H1 (cell line): Measurements from ENCODE around the gene CHSY1. TPM values are rescaled to one million over a fixed set of nuclear protein-coding genes. Genes with fewer than 3 reads are reported as not detected.

Experiments used
- CTCF ChIA-PET: fragments of 300-600 bp; sonication (Branson Sonifier 250); formaldehyde crosslinking; loops from one replicate; lab custom pipeline; 2021; ENCODE audit not compliant: partially characterized antibody; lab: Charles Lee
- POLR2A ChIA-PET: fragments of 300-600 bp; sonication (Branson Sonifier 250); formaldehyde crosslinking; loops from one replicate; lab custom pipeline; 2021; ENCODE audit warnings: inconsistent platforms; ENCODE audit not compliant: partially characterized antibody; lab: Charles Lee
- DNase-seq, 2 experiments: peaks; one replicate each; pipeline versions ENCODE4 v3.0.0 to v3.0.0-alpha.2; 2010 to 2022; ENCODE audit warnings: low spot score in 2 of 2, low read depth in 1 of 2, mixed read lengths in 1 of 2
- FAIRE-seq: peaks from 2 replicates; lab custom pipeline; 2011; peaks lifted over from hg19 to GRCh38; lab: Jason Lieb, UNC
- H2AFZ ChIP-seq: 2 replicates; pipeline ENCODE4 v1.8.1; 2012; ENCODE audit warnings: low read length, inconsistent platforms
- H2AK5ac ChIP-seq: 2 replicates; pipeline ENCODE4 v1.6.1; 2013; ENCODE audit warnings: low read depth, low read length
- H2BK120ac ChIP-seq: replicated peaks from 2 replicates; pipeline ENCODE3; 2013; ENCODE audit warnings: low read depth, low read length, inconsistent platforms
- H2BK12ac ChIP-seq: 2 replicates; pipeline ENCODE4 v1.6.1; 2013; ENCODE audit warnings: low read depth, low read length
- H2BK15ac ChIP-seq: 2 replicates; pipeline ENCODE4 v1.6.1; 2013; ENCODE audit warnings: low read length
- H2BK20ac ChIP-seq: 2 replicates; pipeline ENCODE4 v1.6.1; 2013; ENCODE audit warnings: low read length
- H2BK5ac ChIP-seq: 2 replicates; pipeline ENCODE4 v1.6.1; 2013; ENCODE audit warnings: low read depth, low read length
- H3K14ac ChIP-seq: 2 replicates; pipeline ENCODE4 v1.6.1; 2013; ENCODE audit warnings: inconsistent platforms; ENCODE audit not compliant: insufficient read length
- H3K18ac ChIP-seq: 2 replicates; pipeline ENCODE4 v1.6.1; 2013; ENCODE audit warnings: low read length; ENCODE audit errors: extremely low read depth
- H3K23ac ChIP-seq: 2 replicates; pipeline ENCODE4 v1.6.1; 2013; ENCODE audit warnings: inconsistent platforms; ENCODE audit not compliant: insufficient read length
- H3K23me2 ChIP-seq: 2 replicates; pipeline ENCODE4 v1.6.1; 2013; ENCODE audit warnings: low read depth, low read length
- H3K27ac ChIP-seq: 2 replicates; pipeline ENCODE4 v1.6.1; 2011; ENCODE audit warnings: low read depth, low read length, inconsistent platforms
- H3K27me3 ChIP-seq, 4 experiments: replicated peaks in 1 of 4; 1 replicate in 1 of 4; 2 replicates in 3 of 4; pipeline versions ENCODE4 v1.6.1 to v1.8.1; 2011 to 2013; ENCODE audit warnings: low read length in 3 of 4, mild to moderate bottlenecking in 3 of 4, inconsistent platforms in 2 of 4, mixed read lengths in 2 of 4, moderate library complexity in 1 of 4; ENCODE audit not compliant: control insufficient read depth in 3 of 4, insufficient read depth in 3 of 4; ENCODE audit errors: extremely low read depth in 1 of 4
- H3K36me3 ChIP-seq, 4 experiments: 2 replicates each; pipeline versions ENCODE4 v1.6.1 to v1.8.1; 2011 to 2013; ENCODE audit warnings: mild to moderate bottlenecking in 4 of 4, low read length in 3 of 4, moderate library complexity in 2 of 4, control low read depth in 1 of 4, inconsistent platforms in 1 of 4; ENCODE audit not compliant: insufficient read depth in 4 of 4, control insufficient read depth in 2 of 4
- H3K4ac ChIP-seq: replicated peaks from 2 replicates; pipeline ENCODE3; 2013; ENCODE audit warnings: low read length, low read depth, mixed read lengths, inconsistent platforms; ENCODE audit not compliant: insufficient read length
- H3K4me1 ChIP-seq, 4 experiments: replicated peaks in 1 of 4; 1 replicate in 1 of 4; 2 replicates in 3 of 4; pipeline versions ENCODE4 v1.6.1 to v1.8.1; 2011 to 2013; ENCODE audit warnings: low read length in 3 of 4, inconsistent platforms in 2 of 4, mixed read lengths in 1 of 4; ENCODE audit not compliant: insufficient read depth in 4 of 4, control insufficient read depth in 3 of 4
- H3K4me2 ChIP-seq, 2 experiments: 2 replicates each; pipeline versions ENCODE4 v1.6.1 to v1.8.1; 2011 to 2013; ENCODE audit warnings: low read depth in 2 of 2, low read length in 2 of 2, control low read depth in 1 of 2, inconsistent platforms in 1 of 2, mild to moderate bottlenecking in 1 of 2; ENCODE audit not compliant: insufficient read depth in 1 of 2
- H3K4me3 ChIP-seq, 4 experiments: fragments of 200-600, 300-600 bp in 1 of 4; sonication (generic), shearing (Covaris generic), sonication (Bioruptor Twin) in 1 of 4; 2 replicates each; pipeline versions ENCODE4 v1.5.1 to v1.8.1; 2011 to 2016; ENCODE audit warnings: low read length in 4 of 4, low read depth in 3 of 4, control low read depth in 2 of 4, inconsistent platforms in 2 of 4, mild to moderate bottlenecking in 2 of 4, mixed read lengths in 1 of 4, moderate library complexity in 1 of 4; ENCODE audit not compliant: insufficient read depth in 2 of 4; ENCODE audit errors: extremely low read depth in 1 of 4
- H3K56ac ChIP-seq: replicated peaks from 2 replicates; pipeline ENCODE3; 2013; ENCODE audit warnings: low read depth, mild to moderate bottlenecking, mixed read lengths, low read length, inconsistent platforms; ENCODE audit not compliant: insufficient read length
- H3K79me1 ChIP-seq: 2 replicates; pipeline ENCODE4 v1.6.1; 2013; ENCODE audit warnings: low read depth, low read length, control low read depth
- H3K79me2 ChIP-seq, 2 experiments: 2 replicates each; pipeline versions ENCODE4 v1.6.1 to v1.8.1; 2012 to 2013; ENCODE audit warnings: low read length in 2 of 2, mild to moderate bottlenecking in 2 of 2, inconsistent platforms in 1 of 2; ENCODE audit not compliant: insufficient read depth in 2 of 2, control insufficient read depth in 1 of 2
- H3K9ac ChIP-seq, 4 experiments: replicated peaks in 1 of 4; 1 replicate in 1 of 4; 2 replicates in 3 of 4; pipeline versions ENCODE4 v1.6.1 to v1.8.1; 2011 to 2013; ENCODE audit warnings: low read depth in 3 of 4, low read length in 3 of 4, control low read depth in 2 of 4, mild to moderate bottlenecking in 2 of 4, moderate library complexity in 2 of 4, inconsistent platforms in 1 of 4; ENCODE audit errors: extremely low read depth in 1 of 4
- H3K9me3 ChIP-seq, 2 experiments: 2 replicates each; pipeline versions ENCODE4 v1.6.1 to v1.8.1; 2012 to 2013; ENCODE audit warnings: mild to moderate bottlenecking in 2 of 2, moderate library complexity in 2 of 2, control low read depth in 1 of 2, inconsistent platforms in 1 of 2, low read depth in 1 of 2, low read length in 1 of 2, mixed read lengths in 1 of 2; ENCODE audit not compliant: insufficient read depth in 2 of 2
- H4K20me1 ChIP-seq, 2 experiments: replicated peaks in 1 of 2; 2 replicates each; pipeline versions ENCODE3 to v1.8.1; 2011 to 2013; ENCODE audit warnings: inconsistent platforms in 2 of 2, low read length in 2 of 2, mild to moderate bottlenecking in 1 of 2; ENCODE audit not compliant: insufficient read depth in 2 of 2, control insufficient read depth in 1 of 2
- H4K5ac ChIP-seq: 2 replicates; pipeline ENCODE4 v1.6.1; 2013; ENCODE audit warnings: low read length, low read depth, mixed read lengths, inconsistent platforms; ENCODE audit not compliant: insufficient read length
- H4K8ac ChIP-seq: 2 replicates; pipeline ENCODE4 v1.8.0; 2013; ENCODE audit warnings: mild to moderate bottlenecking, moderate library complexity, low read length, inconsistent platforms; ENCODE audit not compliant: insufficient read depth; ENCODE audit errors: extremely low read depth
- H4K91ac ChIP-seq: replicated peaks from 2 replicates; pipeline ENCODE3; 2013; ENCODE audit warnings: low read length, mixed read lengths, inconsistent platforms; ENCODE audit not compliant: insufficient read length
- ASH2L ChIP-seq: fragments of 200-600, 300-600 bp; sonication (generic); IDR thresholded peaks from one replicate; pipeline ENCODE4 v1.7.1; 2017; ENCODE audit warnings: low read length
- E2F6 ChIP-seq: IDR thresholded peaks from 2 replicates; pipeline ENCODE4 v1.6.1; 2012; ENCODE audit warnings: inconsistent platforms
- EGR1 ChIP-seq: IDR thresholded peaks from 2 replicates; pipeline ENCODE4 v1.6.1; 2011; ENCODE audit warnings: low read depth, low read length, borderline replicate concordance
- EP300 ChIP-seq, 2 experiments: IDR thresholded peaks; 1 replicate in 1 of 2; 2 replicates in 1 of 2; pipeline ENCODE4 v1.6.1; 2011 to 2012; ENCODE audit warnings: low read depth in 2 of 2, low read length in 2 of 2, mild to moderate bottlenecking in 2 of 2, borderline replicate concordance in 1 of 2, inconsistent platforms in 1 of 2, moderate library complexity in 1 of 2
- KDM4A ChIP-seq: IDR thresholded peaks from one replicate; pipeline ENCODE4 v1.7.1; 2012; ENCODE audit warnings: low read depth, mild to moderate bottlenecking, moderate library complexity, low read length, inconsistent platforms; ENCODE audit not compliant: severe bottlenecking
- RBBP5 ChIP-seq: IDR thresholded peaks from 2 replicates; pipeline ENCODE4 v1.7.1; 2012; ENCODE audit warnings: low read depth, mild to moderate bottlenecking, inconsistent platforms, low read length, moderate library complexity, borderline replicate concordance
- RFX5 ChIP-seq: IDR thresholded peaks from 2 replicates; pipeline ENCODE4 v1.6.1; 2011; ENCODE audit warnings: low read depth, low read length, improper control_type of control experiment, borderline replicate concordance
- SIRT6 ChIP-seq: IDR thresholded peaks from one replicate; pipeline ENCODE4 v1.7.1; 2012; ENCODE audit warnings: low read length, inconsistent platforms
- WGBS, 2 experiments: shearing (Covaris generic) in 1 of 2; methylation state at CpG; one replicate each; pipeline versions ENCODE4 v1.1.6 to v1.1.7; 2013 to 2015; ENCODE audit warnings: low lambda C conversion rate in 2 of 2, mixed read lengths in 2 of 2, inconsistent platforms in 1 of 2, low coverage in 1 of 2, missing lambda C conversion rate in 1 of 2; ENCODE audit not compliant: insufficient replicate concordance in 2 of 2, insufficient coverage in 1 of 2, insufficient read length in 1 of 2; ENCODE audit errors: extremely low coverage in 1 of 2, missing lambda C conversion rate in 1 of 2; 5-methylcytosine and 5-hydroxymethylcytosine counted together
- polyA plus RNA-seq, 7 experiments: library from polyadenylated mRNA; depleted of rRNA in 3 of 7; stranded (reverse) in 5 of 7; unstranded in 2 of 7; fragments of >200 nt in 5 of 7; fragments of 200-250 nt in 2 of 7; gene quantifications; 1 replicate in 5 of 7; 2 replicates in 1 of 7; 4 replicates in 1 of 7; pipeline versions ENCODE4 v1.2.1 to v1.2.3, GENCODE V29; 2011 to 2013; ENCODE audit warnings: missing spikeins in 2 of 7, mixed read lengths in 2 of 7
- total RNA-seq: library from RNA; stranded (reverse); fragmentation: NEBNext Ultra II Directional; extraction: Animal tissue kit (Norgen Biotek cat#: 25700); gene quantifications from 2 replicates; pipeline ENCODE4 v1.2.1, GENCODE V29; 2021

The CHSY1 gene
- total and polyA plus RNA-seq, 2 of the 8 experiments (the other 6 are each of a cell fraction or from before 2014, with no cell fraction given) = 24.9 to 60.7 TPM

- no peak for TF ChIP-seq KDM4A
- TF ChIP-seq SIRT6 = no peak
- no peak for TF ChIP-seq E2F6
- TF ChIP-seq RBBP5 = no peak
- no peak for TF ChIP-seq EGR1
- TF ChIP-seq RFX5 = no peak
- TF ChIP-seq EP300 (IDR thresholded peaks at IDR 0.05; ENCODE audit: borderline replicate concordance in 1 of 2, low read depth in 2 of 2, low read length in 2 of 2) = no peak
- TF ChIP-seq ASH2L = no peak
- H3K4ac ChIP-seq = no peak overlapping the region
- H2AK5ac ChIP-seq = no peak overlapping the region
- H3K4me1 ChIP-seq = peaks cover 0 to 23% (median 6%) of the 10 kb centered on the region in 4 experiments; a peak in 6 of 7 replicates
- no peak overlapping the region for H4K8ac ChIP-seq
- H2BK5ac ChIP-seq = no peak overlapping the region
- H3K18ac ChIP-seq = no peak overlapping the region
- ChIA-PET POLR2A (no interaction called here), CTCF (interaction anchor here (0.8 to 1.3 kb wide), 5 partner anchors 16 to 159 kb away, joined by 3 to 4 read pairs (median 3); no protein-coding TSS in a partner anchor)
- peaks cover 6% of the 10 kb centered on the region for H3K79me1 ChIP-seq
- H3K23ac ChIP-seq = no peak overlapping the region
- H4K91ac ChIP-seq = no peak overlapping the region
- no peak overlapping the region for H2BK20ac ChIP-seq
- no peaks in the 10 kb centered on the region for H3K23me2 ChIP-seq
- H3K36me3 ChIP-seq = peaks cover 0 to 15% (median 10%) of the 10 kb centered on the region in 4 experiments; a peak in 4 of 8 replicates
- H3K4me2 ChIP-seq = no peak overlapping the region
- H2BK12ac ChIP-seq = no peak overlapping the region
- no peaks in the 10 kb centered on the region for H3K9me3 ChIP-seq
- no peak overlapping the region for H3K27ac ChIP-seq
- no peak overlapping the region for H4K5ac ChIP-seq
- FAIRE-seq (no peak), DNase-seq (no peak)
- 89% methylated on average over 12 of the region's 12 CpGs; no CpG with 5 or more reads in 1 of the 2 experiments for WGBS, 2 experiments
- no peaks in the 10 kb centered on the region for H3K27me3 ChIP-seq
- H3K79me2 ChIP-seq = peaks cover 0 to 25% of the 10 kb centered on the region in 2 experiments; a peak in 2 of 4 replicates
- H4K20me1 ChIP-seq = peaks cover 4 to 9% of the 10 kb centered on the region in 2 experiments
- no peak overlapping the region for H2AFZ ChIP-seq
- no peak overlapping the region for H2BK120ac ChIP-seq
- H3K4me3 ChIP-seq = no peak overlapping the region
- no peak overlapping the region for H2BK15ac ChIP-seq
- no peak overlapping the region for H3K56ac ChIP-seq
- no peak overlapping the region for H3K9ac ChIP-seq
- no peak overlapping the region for H3K14ac ChIP-seq
Measured at GRCh38 chr15:101175401-101175800, 76.4 kb downstream of the CHSY1 start.
